Jurkat, Clone E6-1 (cell line): Measurements from ENCODE around the gene USP50. TPM values are rescaled to one million over a fixed set of nuclear protein-coding genes. Genes with fewer than 3 reads are reported as not detected.
"Not testable (repeated sequence)": the region's sequence is repeated elsewhere in the genome, so short reads cannot be mapped to it uniquely, and the experiment has no call there.

Experiments
- DNase-seq: peaks from one replicate; pipeline ENCODE4 v3.0.0-alpha.2; 2011; ENCODE audit warnings: low read depth, low spot score
- H3K4me3 ChIP-seq: 2 replicates; pipeline ENCODE4 v1.5.1; 2011; ENCODE audit warnings: mild to moderate bottlenecking, low read length, control low read depth, moderate library complexity
- polyA plus RNA-seq: library from polyadenylated mRNA; unstranded; fragments of >200 nt; gene quantifications from one replicate; pipeline ENCODE4 v1.2.1, GENCODE V29; 2012; ENCODE audit warnings: missing spikeins; ENCODE audit not compliant: insufficient read length, insufficient read depth

Gene USP50
- polyA plus RNA-seq: not detected

DNA sequence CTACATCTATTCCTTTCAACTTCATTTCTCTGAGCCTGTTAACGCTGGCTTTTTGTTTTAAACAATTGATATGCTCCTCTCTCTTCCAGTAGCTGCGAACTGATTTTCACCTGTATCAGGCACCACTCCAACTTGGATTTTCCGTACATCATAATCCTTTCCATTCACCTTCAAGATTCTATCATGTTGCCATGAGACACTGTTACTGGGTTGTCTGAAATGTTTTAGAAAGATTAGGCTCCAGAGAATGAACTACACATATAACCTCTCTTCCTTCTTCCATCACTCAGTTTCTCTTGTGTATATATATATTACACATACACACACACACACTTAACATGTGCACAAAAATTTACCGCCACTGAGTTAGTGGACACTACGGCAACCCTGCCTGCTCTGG is at the start of gene USP50:
Gene USP50, minus strand, starts transcription at position 101 of the 400 bp plus-strand sequence. CDS start 141 bp downstream, outside the sequence.
- no peak within 1 kb of the TSS for H3K4me3 ChIP-seq
- no peak for DNase-seq

DNA sequence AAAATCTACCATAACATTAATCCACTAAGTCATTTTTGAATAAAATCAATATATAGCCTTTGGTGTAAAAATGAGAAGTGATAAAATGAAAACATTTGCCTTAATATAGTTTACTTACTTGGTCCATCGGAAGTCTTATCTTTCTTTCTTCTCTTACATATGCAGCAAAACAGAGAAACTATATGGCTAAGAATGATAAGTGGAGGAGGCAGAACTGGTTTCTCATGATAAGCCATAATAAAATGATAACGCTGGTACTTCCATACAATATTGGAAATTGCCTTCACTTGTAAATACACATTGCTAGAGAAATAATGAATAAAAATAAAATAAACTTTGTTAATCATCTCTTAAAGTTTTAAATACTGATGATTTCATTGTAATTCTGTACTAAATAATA is 47.8 kb upstream of the USP50 start:
- DNase-seq: no peak
- no peak overlapping the region for H3K4me3 ChIP-seq

DNA sequence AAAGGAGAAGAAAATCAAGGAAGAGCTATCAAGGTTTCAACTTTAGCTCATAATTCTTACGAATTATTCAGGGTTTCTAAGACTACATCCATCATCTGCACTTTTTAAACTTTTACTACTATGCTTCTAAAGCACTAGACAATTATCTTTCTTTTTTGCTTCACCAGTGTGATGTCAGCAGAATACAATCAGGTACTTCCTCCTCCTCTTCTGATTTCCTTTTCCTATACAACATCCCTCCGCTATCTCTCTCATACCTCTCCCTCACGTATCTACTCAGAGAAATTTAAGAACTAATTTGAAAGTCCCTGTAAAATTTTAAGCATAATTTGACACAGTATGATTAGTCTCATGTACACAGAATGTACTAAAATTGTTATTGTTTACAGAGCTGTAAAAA is 47.3 kb upstream of the USP50 start:
- no peak overlapping the region for H3K4me3 ChIP-seq
- DNase-seq: no peak

DNA sequence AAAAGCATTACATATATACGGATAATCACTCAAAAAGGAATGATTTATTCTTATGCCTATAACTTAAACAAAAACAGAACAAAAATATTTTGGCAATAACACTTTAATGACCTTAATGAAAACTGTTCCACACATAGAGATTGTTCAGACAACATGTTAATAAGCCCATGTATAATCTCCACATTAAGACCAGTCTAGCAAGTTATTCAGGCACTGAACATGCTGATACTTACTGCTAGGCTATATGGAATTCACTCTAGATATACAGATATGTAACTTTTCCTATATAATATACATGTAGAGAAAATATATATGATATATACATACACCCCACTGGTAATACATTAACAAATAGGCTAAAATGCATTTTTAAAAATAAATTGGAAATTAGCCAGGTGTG is 43.8 kb upstream of the USP50 start:
- H3K4me3 ChIP-seq: no peak overlapping the region
- DNase-seq: no peak

DNA sequence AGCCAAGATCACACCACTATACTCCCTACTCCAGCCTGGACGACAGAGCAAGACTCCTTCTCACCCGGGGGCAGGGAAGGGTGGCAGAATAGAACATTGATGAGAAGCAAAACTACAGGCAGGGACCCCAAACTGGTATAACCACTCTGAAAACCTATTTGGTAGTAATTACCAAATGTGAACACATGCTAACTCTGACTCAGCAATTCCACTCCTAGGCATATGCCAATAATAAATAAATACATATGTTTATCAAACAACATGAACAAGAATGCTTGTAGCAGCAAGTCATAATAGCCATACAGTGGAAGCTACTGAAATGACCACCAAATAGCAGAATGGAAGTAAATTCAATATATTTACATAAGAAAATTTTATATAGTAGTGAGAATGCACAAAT is 31.0 kb upstream of the USP50 start:
- no peak overlapping the region for H3K4me3 ChIP-seq
- DNase-seq: no peak

DNA sequence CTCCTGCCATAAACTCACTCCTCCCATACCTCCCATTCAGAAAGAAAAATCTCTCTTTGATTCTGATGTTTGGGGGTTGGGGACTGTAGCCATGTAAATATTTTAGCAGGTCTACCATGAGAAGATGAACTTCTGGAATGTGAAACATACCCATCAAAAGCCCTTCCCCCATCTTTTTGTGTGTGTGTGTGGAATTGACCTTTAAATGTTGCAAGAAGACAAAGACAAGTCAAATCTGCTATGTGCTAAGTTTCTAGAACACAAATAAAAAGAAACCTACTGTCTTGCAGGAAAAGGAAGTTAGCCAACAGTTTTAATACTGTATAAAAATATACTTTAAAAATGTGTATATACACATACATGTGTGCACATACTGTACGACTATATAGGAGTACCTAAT is 29.7 kb upstream of the USP50 start:
- no peak overlapping the region for H3K4me3 ChIP-seq
- no peak for DNase-seq

DNA sequence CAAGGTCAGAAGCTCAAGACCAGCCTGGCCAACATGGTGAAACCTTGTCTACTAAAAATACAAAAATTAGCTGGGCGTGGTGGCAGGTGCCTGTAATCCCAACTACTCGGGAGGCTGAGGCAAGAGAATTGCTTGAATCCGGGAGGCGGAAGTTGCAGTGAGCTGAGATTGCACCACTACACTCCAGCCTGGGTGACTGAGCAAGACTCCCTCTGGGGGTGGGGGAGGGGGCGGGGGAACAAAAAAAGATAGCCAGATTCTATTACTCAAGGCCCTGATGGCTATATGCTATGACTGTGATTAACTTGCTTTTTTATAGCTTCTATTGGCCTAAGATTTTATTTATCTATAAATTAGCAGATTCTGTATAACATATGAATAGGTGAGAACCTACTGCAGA is 27.4 kb upstream of the USP50 start:
- DNase-seq: not testable (repeated sequence)

DNA sequence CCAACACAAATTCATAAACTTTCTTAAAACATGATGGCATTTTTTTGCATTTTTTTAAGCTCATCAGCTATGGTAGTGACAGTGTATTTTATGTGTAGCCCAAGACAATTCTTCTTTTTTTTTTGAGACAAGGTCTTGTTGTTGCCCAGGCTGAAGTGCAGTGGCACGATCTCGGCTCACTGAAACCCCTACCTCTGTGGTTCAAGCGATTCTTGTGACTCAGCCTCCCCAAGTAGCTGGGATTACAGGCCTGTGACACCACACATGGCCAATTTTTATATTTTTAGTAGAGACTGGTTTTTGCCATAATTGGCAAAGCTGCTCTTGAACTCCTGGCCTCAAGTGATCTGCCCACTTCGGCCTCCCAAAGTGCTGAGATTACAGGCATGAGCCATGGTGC is 17.3 kb upstream of the USP50 start:
- H3K4me3 ChIP-seq: no peak overlapping the region
- no peak for DNase-seq

More for the DNA sequence above, 27.4 kb upstream of the USP50 start:
- not testable (repeated sequence) for H3K4me3 ChIP-seq

DNA sequence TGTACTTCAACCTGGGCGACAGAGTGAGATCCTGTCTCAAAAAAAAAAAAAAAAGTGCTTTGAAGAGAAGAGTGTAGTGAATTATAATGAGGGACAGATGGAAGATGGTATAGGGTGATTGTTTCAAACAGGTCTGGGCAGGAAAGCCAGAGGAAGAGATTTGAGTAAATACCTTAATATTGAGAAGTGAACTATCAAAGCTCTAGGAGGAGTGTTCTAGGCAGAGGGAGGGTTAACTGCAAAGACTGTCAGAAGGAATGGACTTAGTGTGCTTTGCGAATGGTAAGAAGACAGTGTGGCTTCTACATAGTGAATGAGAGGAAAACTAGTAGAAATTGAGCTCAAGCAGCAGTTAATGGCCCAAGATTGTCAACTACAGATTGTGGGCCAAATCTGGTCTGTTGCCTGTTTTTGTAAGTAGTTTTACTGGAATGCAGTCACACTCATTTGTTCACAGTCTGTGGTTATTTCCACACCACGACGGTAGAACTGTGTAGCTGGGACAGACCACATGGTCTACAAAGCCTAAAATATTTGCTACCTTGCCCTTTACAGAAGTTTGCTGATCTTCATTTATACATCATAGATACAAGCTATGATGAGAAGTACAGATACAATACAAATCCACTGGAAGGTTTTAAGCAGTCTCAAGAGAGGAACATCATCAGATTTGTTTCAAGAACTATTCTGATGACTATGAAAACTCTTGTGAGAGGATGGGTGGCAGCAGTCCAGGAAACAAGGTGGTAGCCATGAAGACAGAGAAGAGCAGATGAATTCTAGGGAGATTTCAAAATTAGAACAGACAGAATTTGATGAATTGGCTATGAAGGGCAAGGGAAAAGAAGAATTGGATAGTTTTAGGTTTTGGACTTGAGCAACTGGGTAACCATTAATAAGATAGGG is 16.5 kb upstream of the USP50 start:
- H3K4me3 ChIP-seq: no peak overlapping the region
- no peak for DNase-seq

DNA sequence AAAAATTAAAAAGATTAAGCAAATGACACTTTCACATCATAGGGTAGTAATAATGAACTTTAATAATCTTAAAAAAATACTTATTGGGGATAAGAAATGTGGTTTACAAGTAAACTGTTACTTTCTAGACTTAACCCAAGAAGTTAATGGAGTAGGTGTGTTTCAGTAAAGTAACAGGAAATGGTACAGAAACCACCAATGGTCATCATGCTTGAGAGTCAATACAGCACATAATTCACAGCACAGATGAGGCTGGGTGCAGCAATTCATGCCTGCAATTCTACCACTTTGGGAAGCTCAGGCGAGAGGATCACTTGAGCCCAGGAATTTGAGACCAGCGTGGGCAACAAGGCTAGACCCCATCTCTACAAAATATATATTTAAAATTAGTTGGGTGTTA is 11.5 kb upstream of the USP50 start:
- H3K4me3 ChIP-seq: no peak overlapping the region
- no peak for DNase-seq

DNA sequence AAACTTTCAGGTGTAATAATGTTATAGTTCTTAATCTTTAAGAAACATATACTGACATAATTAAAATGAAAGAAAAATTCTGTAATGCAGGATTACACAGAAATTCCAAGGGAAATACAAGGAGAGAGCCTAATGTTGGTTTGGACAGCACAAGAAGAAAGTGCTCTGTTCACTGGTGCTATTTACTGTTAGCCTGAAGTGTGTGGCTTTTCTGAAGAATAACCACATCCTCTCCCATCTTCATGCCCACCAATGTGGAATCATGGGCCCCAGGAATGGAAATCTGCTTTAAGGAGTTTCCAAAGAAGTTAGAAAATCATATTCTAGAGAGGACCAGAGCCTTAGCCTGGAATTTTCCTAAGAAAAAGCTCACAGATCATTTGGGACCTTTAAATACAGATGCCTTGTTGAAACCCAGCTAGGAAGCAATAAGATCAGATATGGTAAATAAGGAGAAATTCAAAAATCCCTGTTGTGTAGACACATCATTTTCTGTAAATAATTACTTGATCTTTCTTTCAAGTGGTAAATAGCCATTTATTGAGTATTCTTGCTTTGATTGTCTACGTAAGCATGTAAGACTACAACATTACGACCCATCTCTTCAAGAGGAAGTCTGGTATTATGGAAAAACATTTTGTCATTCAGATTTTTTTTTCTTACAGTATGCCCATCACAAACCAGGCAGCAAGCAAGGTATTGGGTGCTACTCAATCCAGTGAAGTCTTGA is 10.3 kb upstream of the USP50 start:
- no peak for DNase-seq
- no peak overlapping the region for H3K4me3 ChIP-seq

DNA sequence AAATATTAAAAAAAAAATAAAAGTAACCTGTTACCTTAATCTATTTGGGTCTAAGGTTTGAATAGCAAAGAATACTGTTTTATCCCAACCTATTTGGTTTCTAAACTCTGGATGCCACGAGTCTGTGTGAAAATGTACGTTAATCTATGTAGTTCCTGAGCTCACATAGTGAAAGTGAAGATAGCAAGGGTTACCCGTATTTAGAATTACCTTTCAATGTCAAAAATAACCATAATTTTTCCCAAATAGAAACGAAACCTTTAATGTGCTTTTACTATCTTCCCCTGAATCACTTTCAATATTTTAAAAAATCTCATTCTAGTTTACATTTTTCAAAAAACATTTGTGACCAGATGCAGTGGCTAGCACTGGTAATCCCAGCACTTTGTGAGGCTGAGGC is 5.8 kb upstream of the USP50 start:
- DNase-seq: no peak

DNA sequence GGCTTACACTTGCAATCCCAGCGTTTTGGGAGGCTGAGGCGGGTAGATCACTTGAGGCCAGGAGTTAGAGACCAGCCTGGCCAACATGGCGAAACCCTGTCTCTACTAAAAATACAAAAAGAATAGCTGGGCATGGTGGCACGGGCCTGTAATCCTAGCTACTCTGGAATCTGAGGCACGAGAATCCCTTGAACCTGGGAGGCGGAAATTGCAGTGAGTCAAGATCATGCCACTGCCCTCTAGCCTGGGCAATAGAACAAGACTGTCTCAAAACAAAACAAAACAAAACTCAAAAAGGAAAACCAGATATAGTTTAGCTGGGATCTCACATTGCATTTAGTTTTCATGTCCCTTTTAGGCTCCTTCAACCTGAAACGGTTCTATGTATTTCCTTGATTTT is 2.9 kb upstream of the USP50 start:
- no peak overlapping the region for H3K4me3 ChIP-seq
- no peak for DNase-seq

More for the DNA sequence above, 5.8 kb upstream of the USP50 start:
- no peak overlapping the region for H3K4me3 ChIP-seq

DNA sequence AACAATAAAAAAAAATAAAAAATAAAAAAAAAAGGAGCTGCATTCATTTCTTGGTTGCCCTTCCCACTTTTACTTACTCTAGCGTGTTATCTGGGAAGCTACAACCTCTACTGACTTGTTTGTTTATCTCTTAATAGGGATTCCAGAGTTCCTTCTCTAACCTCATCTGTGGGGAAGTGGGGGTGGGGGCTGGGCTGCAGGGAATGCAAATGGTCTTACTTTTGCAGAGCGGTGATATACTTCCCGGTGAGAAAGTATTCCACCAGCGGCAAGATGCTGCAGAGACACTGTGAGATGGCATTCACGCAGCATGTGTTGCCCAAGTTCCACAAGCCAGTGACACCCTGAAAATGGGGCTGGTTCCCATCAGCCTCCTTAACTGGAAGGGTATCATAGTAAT is 2.1 kb downstream of the USP50 start:
- no peak overlapping the region for H3K4me3 ChIP-seq
- no peak for DNase-seq

DNA sequence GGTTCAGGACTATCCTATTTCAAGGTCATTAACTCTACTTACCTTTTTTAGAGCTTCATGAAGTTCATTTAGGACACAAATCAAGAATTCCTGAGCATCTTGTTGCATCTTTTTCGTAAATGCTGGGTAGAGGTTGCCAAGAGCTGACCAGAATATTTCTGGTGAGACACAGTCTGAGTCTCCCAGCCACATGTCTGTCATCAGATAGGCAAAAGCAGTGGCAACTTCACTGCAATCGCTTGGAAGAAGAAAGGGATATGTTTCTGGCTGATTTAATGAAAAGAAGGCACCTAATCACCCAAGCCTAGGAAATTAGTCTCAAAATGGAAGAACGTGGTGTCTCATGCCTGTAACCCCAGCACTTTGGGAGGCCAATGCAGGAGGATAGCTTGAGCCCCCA is 2.9 kb downstream of the USP50 start:
- no peak for DNase-seq
- H3K4me3 ChIP-seq: no peak overlapping the region

DNA sequence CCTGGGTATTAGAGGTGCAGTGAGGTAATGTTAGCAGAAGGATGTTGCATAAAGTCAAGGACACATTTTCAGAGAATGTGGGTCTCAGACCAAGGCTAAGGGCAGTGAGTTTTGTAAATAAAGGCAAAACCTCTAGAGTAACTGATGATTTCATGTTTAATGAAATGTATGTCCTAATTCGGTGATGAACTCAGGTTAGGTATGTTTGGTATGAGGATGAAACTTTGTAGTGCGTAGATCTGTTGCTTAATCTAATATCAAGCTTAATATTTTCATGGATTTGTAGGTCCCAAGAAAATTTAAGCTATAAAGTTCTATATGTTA is 3.6 kb downstream of the USP50 start:
- no peak overlapping the region for H3K4me3 ChIP-seq
- no peak for DNase-seq

DNA sequence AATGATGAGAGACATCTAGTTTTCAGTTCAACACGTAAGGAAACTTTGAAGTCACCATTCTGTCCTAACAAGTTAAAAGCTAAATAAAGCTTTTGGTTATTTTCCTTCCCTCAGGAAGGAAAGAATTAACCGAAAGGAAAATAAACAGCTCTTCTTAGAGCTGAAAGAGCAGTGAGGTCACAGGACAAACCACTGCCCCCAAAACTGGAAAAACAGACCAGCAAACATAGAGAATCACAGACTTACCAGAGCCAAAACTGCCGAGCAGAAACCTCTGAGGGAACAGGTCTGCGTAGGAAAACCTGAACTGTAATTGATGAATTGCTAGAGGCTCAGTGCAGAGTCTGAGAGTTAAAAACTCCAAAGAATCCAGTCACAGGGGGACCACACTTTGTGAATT is 14.7 kb downstream of the USP50 start:
- no peak for DNase-seq
- no peak overlapping the region for H3K4me3 ChIP-seq

DNA sequence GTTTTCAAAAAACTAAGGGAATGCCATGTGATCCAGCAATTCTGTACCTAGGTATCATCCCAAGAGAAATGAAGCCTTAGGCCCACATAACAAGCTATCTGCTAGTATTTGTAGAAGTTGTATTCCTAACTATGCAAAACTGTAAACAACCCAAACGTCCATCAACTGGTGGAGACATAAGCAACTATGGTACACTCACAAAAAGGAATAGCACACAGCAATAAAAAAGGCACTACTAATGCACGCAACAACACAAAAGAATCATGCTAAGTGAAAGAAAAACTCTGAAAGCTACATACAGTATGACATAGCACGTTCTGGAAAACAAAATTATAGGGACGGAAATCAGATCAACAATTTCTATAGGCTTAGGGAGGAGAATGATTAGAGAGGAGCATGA is 15.3 kb downstream of the USP50 start:
- H3K4me3 ChIP-seq: no peak overlapping the region
- no peak for DNase-seq

DNA sequence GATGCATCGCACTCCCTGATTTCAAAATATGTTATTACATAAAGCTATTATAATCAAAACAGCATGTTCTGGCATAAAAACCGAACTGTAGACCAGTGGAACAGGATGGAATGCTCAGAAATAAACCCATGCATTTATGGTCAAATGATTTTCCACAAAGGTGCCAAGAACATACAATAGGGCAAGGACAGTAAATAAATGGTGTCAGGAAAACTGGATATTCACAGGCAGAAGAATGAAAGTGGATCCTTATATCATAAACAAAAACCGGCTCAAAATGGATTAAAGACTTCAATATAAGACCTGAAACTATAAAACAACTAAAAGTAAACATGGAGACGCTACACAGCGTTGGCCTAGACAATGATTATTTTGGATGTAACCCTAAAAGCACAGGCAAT is 22.6 kb downstream of the USP50 start:
- DNase-seq: no peak

DNA sequence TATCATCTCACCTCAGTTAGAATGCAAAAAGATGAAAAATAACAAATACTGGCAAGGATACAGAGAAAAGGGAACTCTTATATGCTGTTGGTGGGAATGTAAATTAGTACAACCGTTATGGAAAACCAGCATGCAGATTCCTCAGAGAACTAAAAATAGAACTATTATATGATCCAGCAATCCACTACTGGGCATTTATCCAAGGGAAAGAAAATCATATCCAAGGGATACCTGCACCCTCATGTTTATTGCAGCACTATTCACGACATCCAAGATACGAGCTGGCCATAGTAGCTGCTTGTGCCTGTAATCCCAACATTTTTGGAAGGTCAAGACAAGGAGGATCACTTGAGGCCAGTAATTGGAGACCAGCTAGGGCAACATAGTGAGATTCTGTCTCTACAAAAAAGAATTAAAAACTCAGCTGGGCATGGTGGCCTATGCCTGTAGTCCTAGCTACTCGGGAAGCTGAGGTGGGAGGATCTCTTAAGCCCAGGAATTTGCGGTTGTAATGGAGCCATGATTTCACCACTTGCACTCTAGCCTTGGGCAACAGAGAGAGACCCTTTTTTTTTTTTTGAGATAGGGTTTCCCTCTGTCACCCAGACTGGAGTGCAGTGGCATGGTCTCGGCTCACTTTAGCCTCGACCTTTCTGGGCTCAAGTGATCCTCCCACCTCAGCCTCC is 26.6 kb downstream of the USP50 start:
- DNase-seq: no peak
- no peak overlapping the region for H3K4me3 ChIP-seq

More for the DNA sequence above, 22.6 kb downstream of the USP50 start:
- no peak overlapping the region for H3K4me3 ChIP-seq
